ENCODE results near the gene HNRNPU.

The HNRNPU gene

DNA sequence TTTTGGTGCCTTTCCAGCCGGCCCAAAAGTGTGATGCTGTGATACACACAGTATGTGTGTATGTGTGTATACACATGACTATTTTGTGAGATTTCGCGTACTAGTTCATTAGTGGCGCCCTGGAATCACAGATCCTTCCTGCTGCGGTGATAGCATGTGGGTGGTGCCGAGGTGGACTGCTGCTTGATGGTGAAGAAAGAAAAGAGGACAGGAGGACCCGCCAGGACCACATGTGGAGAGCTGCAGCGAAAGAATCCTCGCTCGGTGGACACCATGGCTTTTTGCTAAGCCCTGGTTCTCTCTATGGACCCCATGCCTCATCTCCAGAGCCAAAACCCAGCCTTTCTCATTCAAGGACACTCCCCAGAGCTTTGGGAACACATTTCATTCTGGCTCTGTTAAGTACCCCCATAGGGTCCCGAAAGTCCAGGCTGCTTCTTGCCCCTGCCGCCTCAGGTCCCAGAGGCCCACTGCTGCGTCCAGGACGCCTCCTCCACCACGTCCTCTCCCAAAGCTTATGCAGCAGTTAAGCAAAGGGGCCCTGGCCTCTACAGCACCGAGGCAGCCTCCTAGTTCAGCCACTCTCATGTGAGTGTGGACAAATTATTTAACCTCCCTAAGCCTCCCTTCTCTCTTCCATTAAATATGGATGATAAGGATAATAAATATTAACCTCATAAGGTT lies 61.6 kb downstream of the HNRNPU start:
- H3K27me3 ChIP-seq: no peaks in the 10 kb centered on the region
- TF ChIP-seq, protein P1, sequence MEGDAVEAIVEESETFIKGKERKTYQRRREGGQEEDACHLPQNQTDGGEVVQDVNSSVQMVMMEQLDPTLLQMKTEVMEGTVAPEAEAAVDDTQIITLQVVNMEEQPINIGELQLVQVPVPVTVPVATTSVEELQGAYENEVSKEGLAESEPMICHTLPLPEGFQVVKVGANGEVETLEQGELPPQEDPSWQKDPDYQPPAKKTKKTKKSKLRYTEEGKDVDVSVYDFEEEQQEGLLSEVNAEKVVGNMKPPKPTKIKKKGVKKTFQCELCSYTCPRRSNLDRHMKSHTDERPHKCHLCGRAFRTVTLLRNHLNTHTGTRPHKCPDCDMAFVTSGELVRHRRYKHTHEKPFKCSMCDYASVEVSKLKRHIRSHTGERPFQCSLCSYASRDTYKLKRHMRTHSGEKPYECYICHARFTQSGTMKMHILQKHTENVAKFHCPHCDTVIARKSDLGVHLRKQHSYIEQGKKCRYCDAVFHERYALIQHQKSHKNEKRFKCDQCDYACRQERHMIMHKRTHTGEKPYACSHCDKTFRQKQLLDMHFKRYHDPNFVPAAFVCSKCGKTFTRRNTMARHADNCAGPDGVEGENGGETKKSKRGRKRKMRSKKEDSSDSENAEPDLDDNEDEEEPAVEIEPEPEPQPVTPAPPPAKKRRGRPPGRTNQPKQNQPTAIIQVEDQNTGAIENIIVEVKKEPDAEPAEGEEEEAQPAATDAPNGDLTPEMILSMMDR (IDR thresholded peaks at IDR 0.05): no peak
- no peaks in the 10 kb centered on the region for H3K36me3 ChIP-seq
- no peak overlapping the region for H3K4me3 ChIP-seq
- intact Hi-C loops (cut with DNase I; ENCODE audit: low total_unique reads): no loop called here
- DNase-seq: peak in 1 of 2 donors; percentile 10
- peaks cover 0 to 2% (median 0%) of the 10 kb centered on the region in 4 donors for H3K4me1 ChIP-seq
- H3K9me3 ChIP-seq: no peaks in the 10 kb centered on the region
- H3K27ac ChIP-seq: no peak overlapping the region

DNA sequence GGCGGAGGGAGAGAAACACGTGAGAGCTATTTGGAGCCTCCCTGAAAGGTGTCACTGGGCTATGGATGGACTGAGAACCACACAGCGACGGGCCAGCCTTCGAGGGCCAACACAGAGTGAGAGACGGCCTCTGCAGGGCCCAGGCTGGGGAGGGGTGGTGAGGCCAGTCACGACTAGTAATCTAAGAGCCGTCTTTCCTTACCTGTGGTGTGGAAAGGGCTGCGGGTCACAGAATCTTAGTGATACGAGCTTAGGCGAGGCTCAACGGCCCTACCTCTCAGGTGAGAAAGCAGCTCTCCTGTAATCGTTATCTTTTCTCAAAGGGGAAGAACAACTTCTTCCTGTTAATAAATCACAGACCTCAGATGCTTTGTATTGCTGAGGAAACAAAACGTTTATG lies 62.3 kb downstream of the HNRNPU start:
- H3K36me3 ChIP-seq: no peaks in the 10 kb centered on the region
- intact Hi-C loops (cut with DNase I; ENCODE audit: low total_unique reads): no loop called here
- H3K27me3 ChIP-seq: no peaks in the 10 kb centered on the region
- no peak overlapping the region for H3K4me3 ChIP-seq
- H3K9me3 ChIP-seq: no peaks in the 10 kb centered on the region
- no peak overlapping the region for H3K27ac ChIP-seq
- peaks cover 0 to 6% (median 0%) of the 10 kb centered on the region in 4 donors for H3K4me1 ChIP-seq
- TF ChIP-seq, protein P1 (IDR thresholded peaks at IDR 0.05): no peak
- DNase-seq: peak in 1 of 2 donors; percentile 64

DNA sequence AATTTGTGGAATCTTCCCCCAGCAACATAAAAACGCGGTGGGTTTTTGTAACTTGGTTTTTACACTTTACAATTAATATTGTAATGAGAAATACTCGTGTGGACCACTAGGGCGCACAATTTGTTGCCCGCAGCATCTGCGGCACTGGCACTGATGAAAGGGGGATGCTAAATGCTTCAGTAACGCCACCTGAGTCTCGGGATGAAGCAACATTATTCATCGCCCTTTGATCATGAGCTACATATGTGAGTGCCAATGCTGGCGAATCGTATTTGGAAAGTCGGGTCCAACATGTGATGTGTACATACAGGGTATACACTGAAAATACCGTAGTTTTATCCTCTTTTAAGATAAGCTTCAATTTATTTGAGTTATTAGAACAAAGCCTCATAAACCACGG lies 63.1 kb downstream of the HNRNPU start:
- TF ChIP-seq, protein P1 (IDR thresholded peaks at IDR 0.05): peak; percentile 36 to 43
- Histone ChIP-seq H3K4me3 (no peak overlapping the region), H3K9me3 (no peaks in the 10 kb centered on the region), H3K4me1 (peaks cover 0 to 6% (median 0%) of the 10 kb centered on the region in 4 donors), H3K36me3 (no peaks in the 10 kb centered on the region), H3K27ac (no peak overlapping the region), H3K27me3 (no peaks in the 10 kb centered on the region)
- intact Hi-C loops (cut with DNase I; ENCODE audit: low total_unique reads): no loop called here
- peak in 1 of 2 donors; percentile 42 for DNase-seq

DNA sequence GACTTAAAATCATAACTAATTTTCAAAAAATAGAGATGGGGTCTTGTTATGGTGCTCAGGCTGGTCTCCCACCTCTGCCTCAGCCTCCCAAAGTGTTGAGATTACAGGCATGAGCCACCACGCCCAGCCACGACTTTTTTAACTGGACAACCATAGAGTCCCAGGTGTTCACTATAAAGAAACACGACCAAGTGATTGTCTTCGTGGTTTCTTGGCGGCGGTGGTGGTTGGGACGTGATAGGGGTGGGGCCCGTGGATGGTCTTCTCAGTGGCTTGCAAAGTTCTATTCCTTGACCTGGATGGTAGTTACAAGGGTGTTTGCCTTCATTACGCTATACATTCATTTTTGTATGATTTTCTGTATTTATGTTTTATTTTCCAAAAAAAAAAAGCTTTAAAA lies 63.5 kb downstream of the HNRNPU start:
- Histone ChIP-seq H3K27ac (no peak overlapping the region), H3K9me3 (no peaks in the 10 kb centered on the region), H3K27me3 (no peaks in the 10 kb centered on the region), H3K36me3 (no peaks in the 10 kb centered on the region), H3K4me1 (peaks cover 0 to 6% (median 0%) of the 10 kb centered on the region in 4 donors), H3K4me3 (no peak overlapping the region)
- TF ChIP-seq, protein P1 (IDR thresholded peaks at IDR 0.05): no peak
- intact Hi-C loops (cut with DNase I; ENCODE audit: low total_unique reads): no loop called here
- DNase-seq: peak in 1 of 2 donors; percentile 24
